Measurements from ENCODE around the gene USP30. TPM values are rescaled to one million over a fixed set of nuclear protein-coding genes. Genes with fewer than 3 reads are reported as not detected.

Gene USP30
- total RNA-seq, 1 donor from 2014 or later, result 18.9 TPM

GRCh38 chr12:109115758-109116610 lies 63.6 kb downstream of the USP30 start, which contains the start of gene ACACB:
Gene ACACB (plus strand): TSS chr12:109116587. CDS start chr12:109139406, 22,819 bp downstream.
- Mint-ChIP-seq H3K27me3 (no peaks in the 10 kb centered on the region), H3K27ac (peak within 1 kb of the TSS; percentile 65), H3K4me3 (peak within 1 kb of the TSS; percentile 69), H3K36me3 (no peaks in the 10 kb centered on the region), H3K4me1 (ENCODE audit: unreplicated experiment) (peaks cover 40% of the 10 kb centered on the region), H3K9me3 (no peaks in the 10 kb centered on the region)
- no peak for TF ChIP-seq CTCF (conservative IDR thresholded peaks at IDR 0.05)
- DNase-seq (ENCODE audit: extremely low spot score, unreplicated experiment), result no peak

- H3K27me3 Mint-ChIP-seq, result no peaks in the 10 kb centered on the region
- H3K4me3 Mint-ChIP-seq, result peak overlapping the region; percentile 43
- no peak for DNase-seq (ENCODE audit: extremely low spot score, unreplicated experiment)
- H3K4me1 Mint-ChIP-seq (ENCODE audit: unreplicated experiment), result peaks cover 38% of the 10 kb centered on the region
- no peak for TF ChIP-seq CTCF (conservative IDR thresholded peaks at IDR 0.05)
- peak overlapping the region; percentile 65 for H3K27ac Mint-ChIP-seq
- no peaks in the 10 kb centered on the region for H3K36me3 Mint-ChIP-seq
- H3K9me3 Mint-ChIP-seq, result no peaks in the 10 kb centered on the region
Measured at GRCh38 chr12:109116611-109116949, 64.2 kb downstream of the USP30 start.

- TF ChIP-seq CTCF (conservative IDR thresholded peaks at IDR 0.05), result no peak
- Mint-ChIP-seq H3K4me1 (ENCODE audit: unreplicated experiment) (peaks cover 17% of the 10 kb centered on the region), H3K27me3 (no peaks in the 10 kb centered on the region), H3K9me3 (no peaks in the 10 kb centered on the region), H3K27ac (no peak overlapping the region), H3K36me3 (no peaks in the 10 kb centered on the region), H3K4me3 (no peak overlapping the region)
- no peak for DNase-seq (ENCODE audit: extremely low spot score, unreplicated experiment)
Measured at GRCh38 chr12:109120095-109120494, 67.7 kb downstream of the USP30 start.

- no peaks in the 10 kb centered on the region for H3K27me3 Mint-ChIP-seq
- no peaks in the 10 kb centered on the region for H3K36me3 Mint-ChIP-seq
- no peak overlapping the region for H3K4me3 Mint-ChIP-seq
- H3K9me3 Mint-ChIP-seq, result no peaks in the 10 kb centered on the region
- H3K4me1 Mint-ChIP-seq (ENCODE audit: unreplicated experiment), result peaks cover 12% of the 10 kb centered on the region
- no peak overlapping the region for H3K27ac Mint-ChIP-seq
- no peak for TF ChIP-seq CTCF (conservative IDR thresholded peaks at IDR 0.05)
- DNase-seq (ENCODE audit: extremely low spot score, unreplicated experiment), result no peak
Measured at GRCh38 chr12:109120557-109120956, 68.2 kb downstream of the USP30 start.

- H3K27ac Mint-ChIP-seq, result no peak overlapping the region
Measured at GRCh38 chr12:109121346-109121880, 69.0 kb downstream of the USP30 start.

More at GRCh38 chr12:109121346-109121880, 69.0 kb downstream of the USP30 start:
- H3K4me1 Mint-ChIP-seq (ENCODE audit: unreplicated experiment), result peaks cover 4% of the 10 kb centered on the region
- no peaks in the 10 kb centered on the region for H3K9me3 Mint-ChIP-seq
- no peak for DNase-seq (ENCODE audit: extremely low spot score, unreplicated experiment)
- no peaks in the 10 kb centered on the region for H3K36me3 Mint-ChIP-seq
- no peak overlapping the region for H3K4me3 Mint-ChIP-seq
- TF ChIP-seq CTCF (conservative IDR thresholded peaks at IDR 0.05), result no peak
- no peaks in the 10 kb centered on the region for H3K27me3 Mint-ChIP-seq

All from type B pancreatic cell (in vitro differentiated cells).